DND-41 (cell line): Measurements from ENCODE around the gene PAWR.

Experiments used
- ATAC-seq: fragments of 200-7000 bp; cut with Tn5 transposase; 3 replicates; pipeline ENCODE4 v1.9.1; 2021; ENCODE audit warnings: low read depth; ENCODE audit not compliant: insufficient read depth
- DNase-seq: peaks from one replicate; pipeline ENCODE4 v3.0.0-alpha.2; 2020
- H2AFZ ChIP-seq: 2 replicates; pipeline ENCODE4 v1.6.0; 2012; ENCODE audit warnings: low read depth, low read length
- H3K27ac ChIP-seq: 2 replicates; pipeline ENCODE4 v1.5.1; 2012; ENCODE audit warnings: low read length, inconsistent platforms
- H3K27me3 ChIP-seq: fragments of 200-600 bp; sonication (generic); 2 replicates; pipeline ENCODE4 v1.6.0; 2012; ENCODE audit warnings: low read length, mild to moderate bottlenecking, inconsistent platforms; ENCODE audit not compliant: insufficient read depth, poor library complexity
- H3K36me3 ChIP-seq: 2 replicates; pipeline ENCODE4 v1.5.1; 2012; ENCODE audit warnings: low read length, inconsistent platforms; ENCODE audit not compliant: insufficient read depth
- H3K4me1 ChIP-seq: 2 replicates; pipeline ENCODE4 v1.5.1; 2012; ENCODE audit warnings: mild to moderate bottlenecking, low read length; ENCODE audit not compliant: insufficient read depth
- H3K4me2 ChIP-seq: 2 replicates; pipeline ENCODE4 v1.6.0; 2012; ENCODE audit warnings: mild to moderate bottlenecking, moderate library complexity, low read length, inconsistent platforms; ENCODE audit not compliant: insufficient read depth
- H3K4me3 ChIP-seq, 2 experiments: fragments of 200-600 bp in 1 of 2; shearing (Covaris generic) in 1 of 2; 2 replicates each; pipeline ENCODE4 v1.5.1; 2012 to 2016; ENCODE audit warnings: inconsistent platforms in 2 of 2, low read length in 2 of 2, mild to moderate bottlenecking in 2 of 2, low read depth in 1 of 2, moderate library complexity in 1 of 2
- H3K79me2 ChIP-seq: 2 replicates; pipeline ENCODE4 v1.6.0; 2012; ENCODE audit warnings: low read length, inconsistent platforms; ENCODE audit not compliant: insufficient read depth
- H3K9ac ChIP-seq: 2 replicates; pipeline ENCODE4 v1.6.0; 2012; ENCODE audit warnings: low read depth, mild to moderate bottlenecking, inconsistent platforms, low read length, moderate library complexity
- H3K9me3 ChIP-seq: 2 replicates; pipeline ENCODE4 v1.5.1; 2012; ENCODE audit warnings: low read length, moderate library complexity, mild to moderate bottlenecking, inconsistent platforms; ENCODE audit not compliant: insufficient read depth, severe bottlenecking
- H4K20me1 ChIP-seq: 2 replicates; pipeline ENCODE4 v1.6.0; 2012; ENCODE audit warnings: low read length; ENCODE audit not compliant: insufficient read depth
- EZH2 ChIP-seq: IDR thresholded peaks from 3 replicates; pipeline ENCODE4 v1.6.1; 2012; ENCODE audit warnings: borderline replicate concordance, low read depth, mild to moderate bottlenecking, moderate library complexity, low read length, inconsistent platforms; ENCODE audit not compliant: severe bottlenecking
- TF ChIP-seq, protein P1 (sequence below): IDR thresholded peaks from 2 replicates; pipeline ENCODE4 v1.5.1; 2012; ENCODE audit warnings: borderline replicate concordance, low read length, moderate library complexity, mild to moderate bottlenecking; ENCODE audit not compliant: poor library complexity, severe bottlenecking; ENCODE audit errors: extremely low read depth

Gene PAWR

DNA sequence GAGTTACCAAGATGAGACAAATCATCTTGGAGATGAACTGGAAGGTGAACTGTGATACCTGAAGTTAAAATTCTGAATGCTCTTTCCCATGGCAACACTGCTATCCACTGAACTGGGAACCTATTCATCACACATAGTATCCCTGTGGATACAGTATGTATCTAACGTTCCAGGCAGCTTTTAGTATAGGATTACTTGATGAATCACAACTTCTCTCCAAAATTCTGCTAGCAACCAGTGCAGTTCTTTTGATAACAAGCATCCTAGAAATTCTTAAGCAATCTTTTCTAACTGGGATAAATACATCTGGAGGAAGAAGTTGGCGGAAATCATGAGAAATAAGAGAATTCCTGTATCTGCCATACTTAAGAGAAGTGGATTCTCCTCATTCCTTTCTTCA lies 66.4 kb downstream of the PAWR start:
- no peaks in the 10 kb centered on the region for H3K27me3 ChIP-seq
- no peak overlapping the region for H3K27ac ChIP-seq
- H2AFZ ChIP-seq: no peak overlapping the region
- H3K79me2 ChIP-seq: no peaks in the 10 kb centered on the region
- H3K9me3 ChIP-seq: no peaks in the 10 kb centered on the region
- no peaks in the 10 kb centered on the region for H4K20me1 ChIP-seq
- no peak for ATAC-seq
- H3K4me3 ChIP-seq: no peak overlapping the region
- no peak for TF ChIP-seq EZH2
- TF ChIP-seq, protein P1, sequence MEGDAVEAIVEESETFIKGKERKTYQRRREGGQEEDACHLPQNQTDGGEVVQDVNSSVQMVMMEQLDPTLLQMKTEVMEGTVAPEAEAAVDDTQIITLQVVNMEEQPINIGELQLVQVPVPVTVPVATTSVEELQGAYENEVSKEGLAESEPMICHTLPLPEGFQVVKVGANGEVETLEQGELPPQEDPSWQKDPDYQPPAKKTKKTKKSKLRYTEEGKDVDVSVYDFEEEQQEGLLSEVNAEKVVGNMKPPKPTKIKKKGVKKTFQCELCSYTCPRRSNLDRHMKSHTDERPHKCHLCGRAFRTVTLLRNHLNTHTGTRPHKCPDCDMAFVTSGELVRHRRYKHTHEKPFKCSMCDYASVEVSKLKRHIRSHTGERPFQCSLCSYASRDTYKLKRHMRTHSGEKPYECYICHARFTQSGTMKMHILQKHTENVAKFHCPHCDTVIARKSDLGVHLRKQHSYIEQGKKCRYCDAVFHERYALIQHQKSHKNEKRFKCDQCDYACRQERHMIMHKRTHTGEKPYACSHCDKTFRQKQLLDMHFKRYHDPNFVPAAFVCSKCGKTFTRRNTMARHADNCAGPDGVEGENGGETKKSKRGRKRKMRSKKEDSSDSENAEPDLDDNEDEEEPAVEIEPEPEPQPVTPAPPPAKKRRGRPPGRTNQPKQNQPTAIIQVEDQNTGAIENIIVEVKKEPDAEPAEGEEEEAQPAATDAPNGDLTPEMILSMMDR: no peak
- no peak for DNase-seq
- H3K36me3 ChIP-seq: no peaks in the 10 kb centered on the region
- H3K9ac ChIP-seq: no peak overlapping the region
- H3K4me2 ChIP-seq: no peak overlapping the region
- no peaks in the 10 kb centered on the region for H3K4me1 ChIP-seq

DNA sequence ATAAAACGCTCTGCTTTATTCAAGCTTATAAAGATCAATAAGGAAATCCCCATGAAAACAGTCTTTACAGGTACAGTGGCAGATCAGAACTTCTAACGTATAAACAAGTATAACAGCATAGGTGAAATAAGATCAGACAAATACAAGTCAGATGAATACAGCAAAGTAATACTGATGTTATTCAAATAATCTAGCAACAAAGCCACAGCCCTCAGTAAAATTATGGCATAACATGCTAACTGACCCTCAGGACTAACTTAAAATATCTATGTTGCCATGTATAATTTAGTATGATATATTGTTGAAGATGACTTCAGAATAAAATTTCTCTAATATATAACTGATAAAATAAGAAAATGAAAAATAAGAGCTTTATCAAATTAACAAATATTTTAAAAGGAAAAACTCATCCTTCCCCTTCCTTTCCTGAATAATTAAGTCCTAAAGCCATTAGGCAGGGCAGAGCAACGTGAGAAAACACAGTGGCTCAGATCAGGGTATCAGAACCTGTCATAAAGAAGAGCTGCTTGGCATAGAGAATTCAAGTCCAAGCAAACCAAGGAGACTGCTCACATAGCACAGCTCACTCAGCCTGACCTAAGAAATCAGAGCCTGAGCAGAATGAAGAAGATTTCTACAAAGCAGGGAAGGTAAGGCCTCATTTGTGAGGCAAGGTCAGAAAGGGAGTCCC lies 70.7 kb downstream of the PAWR start:
- Histone ChIP-seq H3K27ac (no peak overlapping the region), H4K20me1 (no peaks in the 10 kb centered on the region), H3K27me3 (no peaks in the 10 kb centered on the region), H3K9ac (no peak overlapping the region), H3K79me2 (no peaks in the 10 kb centered on the region), H3K4me1 (no peaks in the 10 kb centered on the region), H3K4me2 (no peak overlapping the region), H3K36me3 (no peaks in the 10 kb centered on the region), H3K9me3 (no peaks in the 10 kb centered on the region), H2AFZ (no peak overlapping the region), H3K4me3 (no peak overlapping the region)
- TF ChIP-seq, protein P1: no peak
- no peak for TF ChIP-seq EZH2
- ATAC-seq: no peak
- DNase-seq: no peak

DNA sequence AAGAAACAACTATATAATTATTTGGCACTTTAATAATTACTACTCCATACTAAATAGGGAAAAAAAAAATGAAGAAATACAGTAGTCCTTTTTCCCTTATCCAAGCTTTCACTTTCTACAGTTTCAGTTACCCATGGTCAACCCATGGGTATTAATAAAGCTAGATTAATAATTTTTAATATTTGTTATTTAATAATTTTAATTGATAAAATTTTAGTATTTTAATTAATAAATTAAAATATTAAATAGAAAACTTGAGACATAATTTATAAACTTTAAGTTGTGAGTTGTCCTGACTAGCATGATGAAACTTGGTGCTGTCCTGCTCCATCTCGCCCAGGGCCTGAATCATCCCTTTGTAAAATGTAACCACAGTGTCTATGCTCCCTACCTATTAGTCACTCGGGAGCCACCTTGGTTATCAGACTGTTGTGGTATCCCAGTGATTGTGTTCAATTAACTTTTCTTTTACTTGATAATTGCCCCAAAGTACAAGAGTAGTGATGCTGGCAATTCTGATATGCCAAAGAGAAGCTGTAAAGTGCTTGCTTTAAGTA lies 71.8 kb downstream of the PAWR start:
- H3K9ac ChIP-seq: no peak overlapping the region
- H3K4me2 ChIP-seq: no peak overlapping the region
- no peaks in the 10 kb centered on the region for H3K36me3 ChIP-seq
- no peaks in the 10 kb centered on the region for H3K79me2 ChIP-seq
- TF ChIP-seq, protein P1: no peak
- TF ChIP-seq EZH2: no peak
- DNase-seq: no peak
- ATAC-seq: no peak
- no peaks in the 10 kb centered on the region for H3K27me3 ChIP-seq
- no peak overlapping the region for H2AFZ ChIP-seq
- no peak overlapping the region for H3K4me3 ChIP-seq
- H4K20me1 ChIP-seq: no peaks in the 10 kb centered on the region
- no peaks in the 10 kb centered on the region for H3K4me1 ChIP-seq
- no peak overlapping the region for H3K27ac ChIP-seq
- no peaks in the 10 kb centered on the region for H3K9me3 ChIP-seq
